Measurements from ENCODE around the gene PTPRR.
A peak's percentile ranks its signal among the peaks of the same experiment; 100 is the strongest.

The PTPRR gene

GRCh38 chr12:70706611-70707010, 213.9 kb downstream of the PTPRR start:
- TF ChIP-seq TAF1 (IDR thresholded peaks at IDR 0.05; ENCODE audit: low read depth), result no peak
- TF ChIP-seq TCF12 (IDR thresholded peaks at IDR 0.05; ENCODE audit: low read depth), result no peak
- no peak for TF ChIP-seq ZBTB7A (IDR thresholded peaks at IDR 0.05; ENCODE audit: low read depth)
- no peak for TF ChIP-seq NFIC (IDR thresholded peaks at IDR 0.05)
- TF ChIP-seq EP300 (IDR thresholded peaks at IDR 0.05; ENCODE audit: borderline replicate concordance), result no peak
- TF ChIP-seq, protein P1, sequence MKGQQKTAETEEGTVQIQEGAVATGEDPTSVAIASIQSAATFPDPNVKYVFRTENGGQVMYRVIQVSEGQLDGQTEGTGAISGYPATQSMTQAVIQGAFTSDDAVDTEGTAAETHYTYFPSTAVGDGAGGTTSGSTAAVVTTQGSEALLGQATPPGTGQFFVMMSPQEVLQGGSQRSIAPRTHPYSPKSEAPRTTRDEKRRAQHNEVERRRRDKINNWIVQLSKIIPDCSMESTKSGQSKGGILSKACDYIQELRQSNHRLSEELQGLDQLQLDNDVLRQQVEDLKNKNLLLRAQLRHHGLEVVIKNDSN (IDR thresholded peaks at IDR 0.05), result no peak
- TF ChIP-seq YY1 (IDR thresholded peaks at IDR 0.05; ENCODE audit: low read depth), result no peak
- TF ChIP-seq EGR1 (IDR thresholded peaks at IDR 0.05), result no peak
- TF ChIP-seq, protein P2, sequence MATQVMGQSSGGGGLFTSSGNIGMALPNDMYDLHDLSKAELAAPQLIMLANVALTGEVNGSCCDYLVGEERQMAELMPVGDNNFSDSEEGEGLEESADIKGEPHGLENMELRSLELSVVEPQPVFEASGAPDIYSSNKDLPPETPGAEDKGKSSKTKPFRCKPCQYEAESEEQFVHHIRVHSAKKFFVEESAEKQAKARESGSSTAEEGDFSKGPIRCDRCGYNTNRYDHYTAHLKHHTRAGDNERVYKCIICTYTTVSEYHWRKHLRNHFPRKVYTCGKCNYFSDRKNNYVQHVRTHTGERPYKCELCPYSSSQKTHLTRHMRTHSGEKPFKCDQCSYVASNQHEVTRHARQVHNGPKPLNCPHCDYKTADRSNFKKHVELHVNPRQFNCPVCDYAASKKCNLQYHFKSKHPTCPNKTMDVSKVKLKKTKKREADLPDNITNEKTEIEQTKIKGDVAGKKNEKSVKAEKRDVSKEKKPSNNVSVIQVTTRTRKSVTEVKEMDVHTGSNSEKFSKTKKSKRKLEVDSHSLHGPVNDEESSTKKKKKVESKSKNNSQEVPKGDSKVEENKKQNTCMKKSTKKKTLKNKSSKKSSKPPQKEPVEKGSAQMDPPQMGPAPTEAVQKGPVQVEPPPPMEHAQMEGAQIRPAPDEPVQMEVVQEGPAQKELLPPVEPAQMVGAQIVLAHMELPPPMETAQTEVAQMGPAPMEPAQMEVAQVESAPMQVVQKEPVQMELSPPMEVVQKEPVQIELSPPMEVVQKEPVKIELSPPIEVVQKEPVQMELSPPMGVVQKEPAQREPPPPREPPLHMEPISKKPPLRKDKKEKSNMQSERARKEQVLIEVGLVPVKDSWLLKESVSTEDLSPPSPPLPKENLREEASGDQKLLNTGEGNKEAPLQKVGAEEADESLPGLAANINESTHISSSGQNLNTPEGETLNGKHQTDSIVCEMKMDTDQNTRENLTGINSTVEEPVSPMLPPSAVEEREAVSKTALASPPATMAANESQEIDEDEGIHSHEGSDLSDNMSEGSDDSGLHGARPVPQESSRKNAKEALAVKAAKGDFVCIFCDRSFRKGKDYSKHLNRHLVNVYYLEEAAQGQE (IDR thresholded peaks at IDR 0.05; ENCODE audit: low read depth), result no peak
- no peak for TF ChIP-seq MAX (IDR thresholded peaks at IDR 0.05)

- TF ChIP-seq FOXM1 (IDR thresholded peaks at IDR 0.05; ENCODE audit: borderline replicate concordance, low read depth), result no peak
Measured at GRCh38 chr12:70698345-70698744, 222.2 kb downstream of the PTPRR start.

DNA sequence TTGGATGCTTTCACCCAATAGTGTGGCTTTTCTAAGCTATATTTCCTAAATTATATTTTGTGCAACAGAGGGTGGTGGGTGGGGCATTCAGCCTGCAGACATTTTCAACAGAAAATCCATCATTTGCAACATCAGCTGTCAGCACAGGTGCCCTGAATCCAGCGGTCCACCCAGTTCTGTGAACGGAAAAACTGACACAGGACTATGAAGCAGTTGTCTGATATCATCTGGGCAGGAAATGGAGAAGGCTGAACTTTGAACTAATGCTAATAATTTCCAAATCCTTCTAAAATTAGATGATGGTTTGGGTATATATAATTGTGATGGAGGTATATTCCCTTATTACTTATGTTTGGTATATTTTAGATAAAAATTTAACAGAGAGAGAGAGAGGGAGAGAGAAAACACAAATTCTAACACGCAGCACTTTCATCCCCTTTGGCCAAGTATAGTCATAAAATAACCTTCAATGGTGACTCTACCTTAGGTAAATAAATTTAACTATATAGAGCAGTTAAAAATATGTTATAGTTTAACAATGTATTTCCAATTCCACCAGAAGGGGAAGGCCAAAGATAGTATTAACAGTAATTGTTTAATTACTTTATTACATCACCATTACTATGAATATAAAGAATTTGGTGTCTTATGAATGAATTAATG, 225.0 kb downstream of the PTPRR start:
- TF ChIP-seq TEAD4 (IDR thresholded peaks at IDR 0.05), result no peak
- TF ChIP-seq MAX (IDR thresholded peaks at IDR 0.05), result no peak
- TF ChIP-seq TAF1 (IDR thresholded peaks at IDR 0.05; ENCODE audit: low read depth), result no peak
- TF ChIP-seq NFIC (IDR thresholded peaks at IDR 0.05), result no peak
- no peak for TF ChIP-seq FOXM1 (IDR thresholded peaks at IDR 0.05; ENCODE audit: borderline replicate concordance, low read depth)
- no peak for TF ChIP-seq RAD21 (IDR thresholded peaks at IDR 0.05; ENCODE audit: low read depth)
- TF ChIP-seq, protein P1 (IDR thresholded peaks at IDR 0.05), result no peak
- TF ChIP-seq CEBPB (IDR thresholded peaks at IDR 0.05), result no peak
- TF ChIP-seq YY1 (IDR thresholded peaks at IDR 0.05; ENCODE audit: low read depth), result no peak
- TF ChIP-seq, protein P2 (IDR thresholded peaks at IDR 0.05; ENCODE audit: low read depth), result no peak
- no peak for TF ChIP-seq EP300 (IDR thresholded peaks at IDR 0.05; ENCODE audit: borderline replicate concordance)
- no peak for TF ChIP-seq CREB1 (IDR thresholded peaks at IDR 0.05; ENCODE audit: low read depth)
- TF ChIP-seq EGR1 (IDR thresholded peaks at IDR 0.05), result no peak
- no peak for TF ChIP-seq TCF12 (IDR thresholded peaks at IDR 0.05; ENCODE audit: low read depth)
- no peak for TF ChIP-seq ZBTB7A (IDR thresholded peaks at IDR 0.05; ENCODE audit: low read depth)

DNA sequence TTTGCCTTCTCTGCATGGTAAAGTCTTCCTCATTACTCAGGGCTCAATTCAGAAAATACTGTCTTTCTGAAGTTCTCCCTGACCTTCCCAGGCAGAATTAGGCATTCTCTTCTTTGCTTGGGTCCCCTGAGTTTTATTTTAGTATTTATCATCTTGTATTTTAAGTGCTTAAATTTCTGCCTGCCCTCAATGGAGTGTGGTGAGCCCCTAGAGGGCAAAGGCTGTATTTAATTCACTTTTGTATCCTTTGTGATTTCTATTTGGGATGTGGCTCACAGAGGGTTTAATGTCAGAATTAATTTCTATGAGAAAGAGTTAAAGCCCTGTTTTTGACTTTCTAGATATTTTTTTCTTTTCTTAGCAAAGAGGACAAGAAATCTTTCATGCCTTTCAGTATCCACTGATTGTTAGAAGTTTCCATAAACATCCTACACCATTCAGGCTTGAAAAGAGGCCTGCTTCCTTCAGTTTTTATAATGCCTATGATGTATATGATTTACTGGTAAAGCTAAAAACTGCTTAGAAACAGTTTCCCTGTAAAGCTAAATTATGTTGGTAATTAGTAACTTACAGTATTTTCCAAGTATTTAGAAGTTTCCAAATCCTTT, 227.8 kb downstream of the PTPRR start:
- TF ChIP-seq, protein P1 (IDR thresholded peaks at IDR 0.05), result no peak
- TF ChIP-seq, protein P2 (IDR thresholded peaks at IDR 0.05; ENCODE audit: low read depth), result no peak
- peak; percentile 59 for TF ChIP-seq RAD21 (IDR thresholded peaks at IDR 0.05; ENCODE audit: low read depth)

Measured in Ishikawa (cell line).